Measurements from ENCODE around the gene PEPD. TPM values are rescaled to one million over a fixed set of nuclear protein-coding genes. Genes with fewer than 3 reads are reported as not detected.

PEPD gene
- total RNA-seq, 1 experiment from 2014 or later: 83.1 TPM

- no peak for TF ChIP-seq MYBL2 (CRISPR knock-in tag; IDR thresholded peaks at IDR 0.05)
- TF ChIP-seq ZNF263 (CRISPR knock-in tag; IDR thresholded peaks at IDR 0.05; ENCODE audit: low read depth): no peak
- no peak for TF ChIP-seq ZSCAN18 (CRISPR knock-in tag; IDR thresholded peaks at IDR 0.05)
- no peak for TF ChIP-seq ZMAT4 (CRISPR knock-in tag; IDR thresholded peaks at IDR 0.05)
- TF ChIP-seq AR (CRISPR knock-in tag; IDR thresholded peaks at IDR 0.05): no peak
- TF ChIP-seq ESRRA (CRISPR knock-in tag; IDR thresholded peaks at IDR 0.05; ENCODE audit: borderline replicate concordance): no peak
- no peak for TF ChIP-seq ZBTB21 (CRISPR knock-in tag; IDR thresholded peaks at IDR 0.05; ENCODE audit: borderline replicate concordance)
- TF ChIP-seq MAX (CRISPR knock-in tag; IDR thresholded peaks at IDR 0.05): no peak
- POLR2A ChIA-PET: no interaction called here
- CTCF ChIA-PET: no interaction called here
These were observed 28.0 kb downstream of the PEPD start for GRCh38 chr19:33493401-33494275.

GRCh38 chr19:33492951-33493350 lies 28.6 kb downstream of the PEPD start:
- ATAC-seq (no peak), DNase-seq (ENCODE audit: low spot score) (no peak)
- Mint-ChIP-seq H3K9me3 (no peaks in the 10 kb centered on the region), H3K27me3 (ENCODE audit: low read depth) (no peaks in the 10 kb centered on the region), H3K27ac (no peak overlapping the region), H3K36me3 (peaks cover 4% of the 10 kb centered on the region; the same call in 1 of the 2 replicates), H3K4me3 (no peak overlapping the region), H3K4me1 (no peaks in the 10 kb centered on the region)
- TF ChIP-seq PRDM15 (CRISPR knock-in tag; IDR thresholded peaks at IDR 0.05): no peak
- TF ChIP-seq TP53 (CRISPR knock-in tag; IDR thresholded peaks at IDR 0.05): no peak
- no peak for TF ChIP-seq ZNF219 (CRISPR knock-in tag; IDR thresholded peaks at IDR 0.05; ENCODE audit: borderline replicate concordance)
- TF ChIP-seq ZMAT4 (CRISPR knock-in tag; IDR thresholded peaks at IDR 0.05): no peak
- ChIA-PET POLR2A (no interaction called here), CTCF (no interaction called here)

More at GRCh38 chr19:33493401-33494275, 28.0 kb downstream of the PEPD start:
- no peak for DNase-seq (ENCODE audit: low spot score)
- Mint-ChIP-seq H3K9me3 (no peaks in the 10 kb centered on the region), H3K4me1 (no peaks in the 10 kb centered on the region), H3K27me3 (ENCODE audit: low read depth) (no peaks in the 10 kb centered on the region), H3K4me3 (no peak overlapping the region), H3K27ac (peak overlapping the region; percentile 32; the same call in 1 of the 2 replicates), H3K36me3 (peaks cover 4% of the 10 kb centered on the region; the same call in 1 of the 2 replicates)
- ATAC-seq: no peak

Data from WTC11 (cell line).